HL-60 (cell line): Measurements from ENCODE around the gene IPO11.

Source experiments
- DNase-seq, 2 experiments: peaks; one replicate each; pipeline ENCODE4 v3.0.0-alpha.2; 2010 to 2020; ENCODE audit warnings: low read depth in 1 of 2, low spot score in 1 of 2
- H3K27ac ChIP-seq: fragments of 250-450 bp; sonication (Bioruptor Pico); replicated peaks from 2 replicates; pipeline ENCODE4 v1.5.1; 2020; ENCODE audit warnings: mild to moderate bottlenecking, moderate library complexity
- H3K27me3 ChIP-seq: fragments of 250-450 bp; sonication (Bioruptor Pico); 2 replicates; pipeline ENCODE4 v1.5.1; 2021; ENCODE audit warnings: mild to moderate bottlenecking, moderate library complexity; ENCODE audit not compliant: insufficient read depth, poor library complexity, severe bottlenecking
- H3K4me3 ChIP-seq: replicated peaks from 2 replicates; pipeline ENCODE4 v1.5.1; 2011; ENCODE audit warnings: mild to moderate bottlenecking, control low read depth, low read length; ENCODE audit not compliant: insufficient read depth
- GABPA ChIP-seq: IDR thresholded peaks from 2 replicates; pipeline ENCODE4 v1.6.1; 2012; ENCODE audit warnings: low read depth
- POLR2AphosphoS5 ChIP-seq: IDR thresholded peaks from 2 replicates; pipeline ENCODE4 v1.6.1; 2012; ENCODE audit warnings: low read depth
- SPI1 ChIP-seq: IDR thresholded peaks from 2 replicates; pipeline ENCODE4 v1.6.1; 2012; ENCODE audit warnings: low read depth, mild to moderate bottlenecking, borderline replicate concordance
- TF ChIP-seq, protein P1 (sequence below): IDR thresholded peaks from 2 replicates; pipeline ENCODE4 v1.6.1; 2012; ENCODE audit warnings: low read depth; ENCODE audit not compliant: insufficient replicate concordance
- TF ChIP-seq, protein P2 (sequence below): IDR thresholded peaks from one replicate; pipeline ENCODE4 v1.5.1; 2011; ENCODE audit warnings: low read length, control low read depth, inconsistent platforms; ENCODE audit not compliant: insufficient read depth

The IPO11 gene

GRCh38 chr5:62477801-62478200 lies 65.2 kb downstream of the IPO11 start:
- TF ChIP-seq, protein P1, sequence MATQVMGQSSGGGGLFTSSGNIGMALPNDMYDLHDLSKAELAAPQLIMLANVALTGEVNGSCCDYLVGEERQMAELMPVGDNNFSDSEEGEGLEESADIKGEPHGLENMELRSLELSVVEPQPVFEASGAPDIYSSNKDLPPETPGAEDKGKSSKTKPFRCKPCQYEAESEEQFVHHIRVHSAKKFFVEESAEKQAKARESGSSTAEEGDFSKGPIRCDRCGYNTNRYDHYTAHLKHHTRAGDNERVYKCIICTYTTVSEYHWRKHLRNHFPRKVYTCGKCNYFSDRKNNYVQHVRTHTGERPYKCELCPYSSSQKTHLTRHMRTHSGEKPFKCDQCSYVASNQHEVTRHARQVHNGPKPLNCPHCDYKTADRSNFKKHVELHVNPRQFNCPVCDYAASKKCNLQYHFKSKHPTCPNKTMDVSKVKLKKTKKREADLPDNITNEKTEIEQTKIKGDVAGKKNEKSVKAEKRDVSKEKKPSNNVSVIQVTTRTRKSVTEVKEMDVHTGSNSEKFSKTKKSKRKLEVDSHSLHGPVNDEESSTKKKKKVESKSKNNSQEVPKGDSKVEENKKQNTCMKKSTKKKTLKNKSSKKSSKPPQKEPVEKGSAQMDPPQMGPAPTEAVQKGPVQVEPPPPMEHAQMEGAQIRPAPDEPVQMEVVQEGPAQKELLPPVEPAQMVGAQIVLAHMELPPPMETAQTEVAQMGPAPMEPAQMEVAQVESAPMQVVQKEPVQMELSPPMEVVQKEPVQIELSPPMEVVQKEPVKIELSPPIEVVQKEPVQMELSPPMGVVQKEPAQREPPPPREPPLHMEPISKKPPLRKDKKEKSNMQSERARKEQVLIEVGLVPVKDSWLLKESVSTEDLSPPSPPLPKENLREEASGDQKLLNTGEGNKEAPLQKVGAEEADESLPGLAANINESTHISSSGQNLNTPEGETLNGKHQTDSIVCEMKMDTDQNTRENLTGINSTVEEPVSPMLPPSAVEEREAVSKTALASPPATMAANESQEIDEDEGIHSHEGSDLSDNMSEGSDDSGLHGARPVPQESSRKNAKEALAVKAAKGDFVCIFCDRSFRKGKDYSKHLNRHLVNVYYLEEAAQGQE, result no peak
- TF ChIP-seq SPI1 (no peak), POLR2AphosphoS5 (no peak), GABPA (no peak)
- TF ChIP-seq, protein P2, sequence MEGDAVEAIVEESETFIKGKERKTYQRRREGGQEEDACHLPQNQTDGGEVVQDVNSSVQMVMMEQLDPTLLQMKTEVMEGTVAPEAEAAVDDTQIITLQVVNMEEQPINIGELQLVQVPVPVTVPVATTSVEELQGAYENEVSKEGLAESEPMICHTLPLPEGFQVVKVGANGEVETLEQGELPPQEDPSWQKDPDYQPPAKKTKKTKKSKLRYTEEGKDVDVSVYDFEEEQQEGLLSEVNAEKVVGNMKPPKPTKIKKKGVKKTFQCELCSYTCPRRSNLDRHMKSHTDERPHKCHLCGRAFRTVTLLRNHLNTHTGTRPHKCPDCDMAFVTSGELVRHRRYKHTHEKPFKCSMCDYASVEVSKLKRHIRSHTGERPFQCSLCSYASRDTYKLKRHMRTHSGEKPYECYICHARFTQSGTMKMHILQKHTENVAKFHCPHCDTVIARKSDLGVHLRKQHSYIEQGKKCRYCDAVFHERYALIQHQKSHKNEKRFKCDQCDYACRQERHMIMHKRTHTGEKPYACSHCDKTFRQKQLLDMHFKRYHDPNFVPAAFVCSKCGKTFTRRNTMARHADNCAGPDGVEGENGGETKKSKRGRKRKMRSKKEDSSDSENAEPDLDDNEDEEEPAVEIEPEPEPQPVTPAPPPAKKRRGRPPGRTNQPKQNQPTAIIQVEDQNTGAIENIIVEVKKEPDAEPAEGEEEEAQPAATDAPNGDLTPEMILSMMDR, result no peak
- Histone ChIP-seq H3K27ac (no peak overlapping the region), H3K4me3 (no peak overlapping the region), H3K27me3 (no peaks in the 10 kb centered on the region)
- DNase-seq, result no peak

GRCh38 chr5:62483556-62483955 lies 71.0 kb downstream of the IPO11 start:
- no peak overlapping the region for H3K27ac ChIP-seq
- TF ChIP-seq POLR2AphosphoS5 (no peak), GABPA (no peak), SPI1 (no peak)
- TF ChIP-seq, protein P2, result no peak
- TF ChIP-seq, protein P1, result no peak
- peak in 1 of 2 experiments; percentile 16 for DNase-seq

DNA sequence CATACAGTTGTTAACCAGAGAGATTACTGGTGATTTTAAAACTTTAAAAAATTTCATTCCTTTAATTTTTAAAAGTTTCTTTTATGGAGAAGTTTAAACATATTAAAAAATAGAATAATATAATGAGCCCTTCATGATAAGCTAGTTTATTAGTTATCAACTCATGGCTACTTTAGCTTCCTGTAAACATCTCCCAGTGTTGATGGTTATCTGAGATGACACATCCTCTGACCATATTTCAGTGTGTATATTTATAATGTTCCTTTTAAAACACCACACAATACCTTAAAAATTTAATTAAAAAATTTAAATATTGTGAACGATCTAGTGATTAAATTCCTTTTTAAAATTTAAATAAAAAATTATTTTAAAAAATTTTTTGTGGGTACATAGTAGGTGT lies 74.1 kb downstream of the IPO11 start:
- no peak overlapping the region for H3K27ac ChIP-seq
- no peak overlapping the region for H3K4me3 ChIP-seq
- DNase-seq, result no peak
- H3K27me3 ChIP-seq, result no peaks in the 10 kb centered on the region
- no peak for TF ChIP-seq POLR2AphosphoS5
- TF ChIP-seq GABPA, result no peak
- TF ChIP-seq, protein P1, result no peak
- TF ChIP-seq, protein P2, result no peak
- TF ChIP-seq SPI1, result no peak

More at GRCh38 chr5:62483556-62483955, 71.0 kb downstream of the IPO11 start:
- H3K27me3 ChIP-seq, result no peaks in the 10 kb centered on the region
- no peak overlapping the region for H3K4me3 ChIP-seq
